ENCODE results near the gene CTNND2. TPM values are rescaled to one million over a fixed set of nuclear protein-coding genes. Genes with fewer than 3 reads are reported as not detected.

CTNND2 gene
- total RNA-seq, 1 donor from 2014 or later: 40.0 TPM

DNA sequence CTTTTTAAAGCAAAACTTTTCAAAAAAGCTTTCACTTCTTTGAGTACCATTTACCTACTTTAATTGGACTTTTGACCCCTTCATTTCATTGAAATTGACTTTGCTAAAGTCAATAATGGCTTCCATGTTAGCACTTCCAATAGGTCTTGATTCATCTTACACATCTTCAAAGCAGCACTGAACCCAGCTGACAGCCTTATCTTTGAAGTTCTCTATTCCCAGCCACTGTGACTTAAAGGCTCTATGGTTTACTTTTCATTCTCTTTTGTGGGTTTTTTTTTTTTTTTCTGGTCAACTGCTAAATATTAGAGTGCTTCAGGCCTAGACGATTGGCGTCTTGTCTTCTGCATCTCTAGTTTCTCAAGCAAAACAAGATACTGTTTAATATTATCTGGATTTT, 385.0 kb downstream of the CTNND2 start:
- Mint-ChIP-seq H3K27me3 (ENCODE audit: low read depth) (no peaks in the 10 kb centered on the region), H3K36me3 (ENCODE audit: low read depth) (no peaks in the 10 kb centered on the region), H3K27ac (ENCODE audit: unreplicated experiment) (no peak overlapping the region)

DNA sequence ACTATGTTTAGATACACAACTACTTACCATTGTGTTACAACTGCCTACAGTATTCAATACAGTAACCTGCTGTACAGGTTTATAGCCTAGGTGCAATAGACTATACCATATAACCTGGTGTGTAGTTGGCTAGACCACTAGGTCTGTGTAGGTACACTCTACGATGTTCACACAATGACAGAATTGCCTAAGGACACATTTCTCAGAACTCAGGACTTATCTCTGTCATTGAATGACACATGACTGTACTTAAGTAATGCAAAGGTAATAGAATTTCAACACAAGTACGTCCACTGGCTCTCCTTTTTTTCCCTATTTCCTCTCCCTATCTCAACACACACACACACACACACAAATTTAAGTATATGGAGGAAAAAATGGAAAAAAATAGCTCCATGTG, 385.6 kb downstream of the CTNND2 start:
- no peak for DNase-seq (ENCODE audit: low read depth, low spot score)
- TF ChIP-seq, protein P1, sequence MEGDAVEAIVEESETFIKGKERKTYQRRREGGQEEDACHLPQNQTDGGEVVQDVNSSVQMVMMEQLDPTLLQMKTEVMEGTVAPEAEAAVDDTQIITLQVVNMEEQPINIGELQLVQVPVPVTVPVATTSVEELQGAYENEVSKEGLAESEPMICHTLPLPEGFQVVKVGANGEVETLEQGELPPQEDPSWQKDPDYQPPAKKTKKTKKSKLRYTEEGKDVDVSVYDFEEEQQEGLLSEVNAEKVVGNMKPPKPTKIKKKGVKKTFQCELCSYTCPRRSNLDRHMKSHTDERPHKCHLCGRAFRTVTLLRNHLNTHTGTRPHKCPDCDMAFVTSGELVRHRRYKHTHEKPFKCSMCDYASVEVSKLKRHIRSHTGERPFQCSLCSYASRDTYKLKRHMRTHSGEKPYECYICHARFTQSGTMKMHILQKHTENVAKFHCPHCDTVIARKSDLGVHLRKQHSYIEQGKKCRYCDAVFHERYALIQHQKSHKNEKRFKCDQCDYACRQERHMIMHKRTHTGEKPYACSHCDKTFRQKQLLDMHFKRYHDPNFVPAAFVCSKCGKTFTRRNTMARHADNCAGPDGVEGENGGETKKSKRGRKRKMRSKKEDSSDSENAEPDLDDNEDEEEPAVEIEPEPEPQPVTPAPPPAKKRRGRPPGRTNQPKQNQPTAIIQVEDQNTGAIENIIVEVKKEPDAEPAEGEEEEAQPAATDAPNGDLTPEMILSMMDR (conservative IDR thresholded peaks at IDR 0.05): no peak
- Mint-ChIP-seq H3K9me3 (no peaks in the 10 kb centered on the region), H3K36me3 (ENCODE audit: low read depth) (no peaks in the 10 kb centered on the region), H3K27me3 (ENCODE audit: low read depth) (no peaks in the 10 kb centered on the region), H3K27ac (ENCODE audit: unreplicated experiment) (no peak overlapping the region), H3K4me1 (peaks cover 18% of the 10 kb centered on the region), H3K4me3 (no peak overlapping the region)

More for the DNA sequence above, 385.0 kb downstream of the CTNND2 start:
- Mint-ChIP-seq H3K4me1 (peaks cover 24% of the 10 kb centered on the region), H3K4me3 (no peak overlapping the region), H3K9me3 (no peaks in the 10 kb centered on the region)
- DNase-seq (ENCODE audit: low read depth, low spot score): no peak
- TF ChIP-seq, protein P1 (conservative IDR thresholded peaks at IDR 0.05): no peak

DNA sequence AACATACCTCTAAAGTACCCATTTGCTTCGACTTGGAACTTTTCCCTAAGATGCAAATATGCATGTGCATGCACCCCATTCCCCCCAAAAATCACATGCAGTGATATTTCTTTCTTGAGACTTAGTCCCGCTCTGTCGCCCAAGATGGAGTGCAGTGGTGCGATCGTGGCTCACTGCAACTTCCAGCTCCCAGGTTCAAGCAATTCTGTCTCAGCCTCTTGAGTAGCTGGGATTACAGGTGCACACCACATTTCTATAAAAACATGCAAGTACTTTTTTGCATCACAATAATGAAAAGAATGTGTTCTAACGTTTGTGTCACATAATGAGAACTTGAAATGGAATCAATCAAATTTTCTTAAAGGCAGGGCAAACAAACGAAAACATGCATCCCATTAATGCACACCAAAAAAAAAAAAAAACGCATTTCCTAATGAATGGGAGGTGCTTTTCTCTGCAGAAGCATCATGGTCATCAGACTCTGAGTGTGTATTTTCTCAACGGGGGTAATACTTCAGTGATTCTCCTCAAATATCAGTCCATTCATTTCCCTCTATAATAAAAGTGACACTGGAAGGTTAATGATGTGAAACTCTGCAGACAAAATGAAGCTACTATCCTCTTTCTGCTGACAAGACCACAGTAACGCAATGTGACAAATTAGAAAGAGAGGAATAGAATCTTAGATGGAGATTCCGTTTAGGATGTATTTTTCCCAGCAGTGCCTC, 389.4 kb downstream of the CTNND2 start:
- no peak overlapping the region for H3K4me3 Mint-ChIP-seq

GRCh38 chr5:11511878-11512277, 392.4 kb downstream of the CTNND2 start:
- Mint-ChIP-seq H3K9me3 (no peaks in the 10 kb centered on the region), H3K4me3 (no peak overlapping the region), H3K4me1 (peaks cover 26% of the 10 kb centered on the region), H3K27ac (ENCODE audit: unreplicated experiment) (no peak overlapping the region), H3K36me3 (ENCODE audit: low read depth) (no peaks in the 10 kb centered on the region), H3K27me3 (ENCODE audit: low read depth) (no peaks in the 10 kb centered on the region)
- TF ChIP-seq, protein P1 (conservative IDR thresholded peaks at IDR 0.05): no peak
- DNase-seq (ENCODE audit: low read depth, low spot score): no peak

More for the DNA sequence above, 389.4 kb downstream of the CTNND2 start:
- Mint-ChIP-seq H3K36me3 (ENCODE audit: low read depth) (no peaks in the 10 kb centered on the region), H3K4me1 (peaks cover 30% of the 10 kb centered on the region), H3K27ac (ENCODE audit: unreplicated experiment) (no peak overlapping the region), H3K9me3 (no peaks in the 10 kb centered on the region), H3K27me3 (ENCODE audit: low read depth) (no peaks in the 10 kb centered on the region)
- no peak for DNase-seq (ENCODE audit: low read depth, low spot score)
- TF ChIP-seq, protein P1 (conservative IDR thresholded peaks at IDR 0.05): no peak

DNA sequence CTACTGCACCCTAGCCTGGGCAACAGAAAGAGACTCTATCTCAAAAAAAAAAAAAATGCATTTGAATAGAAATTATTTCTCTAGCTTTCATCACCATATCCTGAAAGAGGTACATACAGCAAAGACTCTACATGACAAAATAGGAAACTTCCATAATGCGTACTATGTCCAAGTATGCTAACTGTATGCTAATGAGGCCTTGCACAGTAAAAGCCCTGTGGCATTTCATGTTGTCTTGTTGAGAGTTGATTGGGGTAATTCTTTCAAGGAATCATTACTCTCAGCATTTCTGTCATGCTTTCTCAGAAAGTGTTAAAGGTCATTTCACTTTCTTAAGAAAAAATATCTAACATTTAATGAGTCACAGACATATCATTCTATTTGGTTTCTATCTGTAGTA, 393.4 kb downstream of the CTNND2 start:
- Mint-ChIP-seq H3K27ac (ENCODE audit: unreplicated experiment) (no peak overlapping the region), H3K36me3 (ENCODE audit: low read depth) (no peaks in the 10 kb centered on the region), H3K4me3 (no peak overlapping the region), H3K27me3 (ENCODE audit: low read depth) (no peaks in the 10 kb centered on the region), H3K4me1 (peaks cover 26% of the 10 kb centered on the region), H3K9me3 (no peaks in the 10 kb centered on the region)
- TF ChIP-seq, protein P1 (conservative IDR thresholded peaks at IDR 0.05): no peak
- DNase-seq (ENCODE audit: low read depth, low spot score): no peak
